ENCODE data around the gene BRD7.
A peak's percentile ranks its signal among the peaks of the same experiment; 100 is the strongest.

Gene BRD7

GRCh38 chr16:50303041-50303604 lies 65.7 kb downstream of the BRD7 start:
- no peak for DNase-seq

GRCh38 chr16:50302472-50303005 lies 66.2 kb downstream of the BRD7 start:
- no peak for DNase-seq

GRCh38 chr16:50301626-50302471 lies 66.9 kb downstream of the BRD7 start:
- no peak for DNase-seq

GRCh38 chr16:50300942-50301625 lies 67.7 kb downstream of the BRD7 start:
- DNase-seq, result no peak

GRCh38 chr16:50299508-50300105 lies 69.2 kb downstream of the BRD7 start:
- DNase-seq, result no peak

GRCh38 chr16:50298591-50299507 lies 69.9 kb downstream of the BRD7 start:
- DNase-seq, result no peak

- DNase-seq, result no peak
Measured at GRCh38 chr16:50298075-50298460, 70.7 kb downstream of the BRD7 start.

- DNase-seq, result peak; percentile 54 to 70
Measured at GRCh38 chr16:50297301-50298074, 71.3 kb downstream of the BRD7 start.

- DNase-seq, result no peak
Measured at GRCh38 chr16:50296807-50297206, 72.0 kb downstream of the BRD7 start.

- DNase-seq, result no peak
Measured at GRCh38 chr16:50295541-50296132, 73.2 kb downstream of the BRD7 start.

- DNase-seq, result no peak
Measured at GRCh38 chr16:50294955-50295354, 73.8 kb downstream of the BRD7 start.

- DNase-seq, result no peak
Measured at GRCh38 chr16:50293994-50294855, 74.6 kb downstream of the BRD7 start.

- no peak for DNase-seq
Measured at GRCh38 chr16:50293041-50293783, 75.6 kb downstream of the BRD7 start.

- DNase-seq, result no peak
Measured at GRCh38 chr16:50292566-50292948, 76.2 kb downstream of the BRD7 start.

GRCh38 chr16:50291719-50292565 lies 76.8 kb downstream of the BRD7 start:
- no peak for DNase-seq

- DNase-seq, result no peak
Measured at GRCh38 chr16:50290856-50291255, 77.9 kb downstream of the BRD7 start.

- no peak for DNase-seq
Measured at GRCh38 chr16:50289950-50290764, 78.6 kb downstream of the BRD7 start.
